Neural cell (in vitro differentiated cells): ENCODE data around the gene SLC3A2. TPM values are rescaled to one million over a fixed set of nuclear protein-coding genes. Genes with fewer than 3 reads are reported as not detected.

Experiments
- H2AFZ ChIP-seq: fragments of 200-600, 300-800 bp; sonication (generic), shearing (Covaris generic); 2 replicates; pipeline ENCODE4 v1.6.0; 2014; ENCODE audit warnings: low read depth, mild to moderate bottlenecking, antibody characterized with exemption, low read length, moderate library complexity
- H3F3A ChIP-seq: fragments of 200-600 bp; shearing (Covaris generic); 2 replicates; pipeline ENCODE4 v1.6.1; 2016; ENCODE audit warnings: mild to moderate bottlenecking, moderate library complexity, mixed read lengths, antibody characterized with exemption, low read length; ENCODE audit not compliant: insufficient read depth, poor library complexity, severe bottlenecking
- H3K27ac ChIP-seq: fragments of 200-600, 300-800 bp; sonication (generic), shearing (Covaris generic); 2 replicates; pipeline ENCODE4 v1.5.1; 2014; ENCODE audit warnings: mild to moderate bottlenecking, low read length, moderate library complexity
- H3K27me3 ChIP-seq: fragments of 300-800, 200-600 bp; sonication (generic), shearing (Covaris generic); 2 replicates; pipeline ENCODE4 v1.6.0; 2014; ENCODE audit warnings: mild to moderate bottlenecking, low read depth, low read length, moderate library complexity; ENCODE audit not compliant: insufficient read depth
- H3K36me3 ChIP-seq: fragments of 300-800, 200-600 bp; sonication (generic), shearing (Covaris generic); 2 replicates; pipeline ENCODE4 v1.5.1; 2014; ENCODE audit warnings: mild to moderate bottlenecking, antibody characterized with exemption, low read length, moderate library complexity; ENCODE audit not compliant: insufficient read depth
- H3K4me2 ChIP-seq: fragments of 300-800, 200-600 bp; sonication (generic), shearing (Covaris generic); 2 replicates; pipeline ENCODE4 v1.6.0; 2014; ENCODE audit warnings: mild to moderate bottlenecking, low read length
- H3K4me3 ChIP-seq: fragments of 300-800, 200-600 bp; sonication (generic), shearing (Covaris generic); 2 replicates; pipeline ENCODE4 v1.5.1; 2014; ENCODE audit warnings: mild to moderate bottlenecking, low read length, moderate library complexity
- H3K79me2 ChIP-seq: fragments of 200-600 bp; shearing (Covaris generic); replicated peaks from 2 replicates; pipeline ENCODE4 v1.6.0; 2014; ENCODE audit warnings: mild to moderate bottlenecking, low read length, moderate library complexity; ENCODE audit not compliant: insufficient read depth
- H3K9ac ChIP-seq: fragments of 300-800, 200-600 bp; sonication (generic), shearing (Covaris generic); 2 replicates; pipeline ENCODE4 v1.6.1; 2016; ENCODE audit warnings: mild to moderate bottlenecking, low read length, mixed read lengths
- H3K9me2 ChIP-seq: fragments of 200-600 bp; shearing (Covaris generic); 2 replicates; pipeline ENCODE4 v1.6.1; 2016; ENCODE audit warnings: mild to moderate bottlenecking, low read length, mixed read lengths; ENCODE audit not compliant: insufficient read depth
- H3K9me3 ChIP-seq: fragments of 200-600, 300-800 bp; sonication (generic), shearing (Covaris generic); 2 replicates; pipeline ENCODE4 v1.6.1; 2016; ENCODE audit warnings: mild to moderate bottlenecking, mixed run types, low read length, moderate library complexity, mixed read lengths
- H4K20me1 ChIP-seq: fragments of 200-600 bp; shearing (Covaris generic); 2 replicates; pipeline ENCODE4 v1.6.1; 2016; ENCODE audit warnings: mild to moderate bottlenecking, mixed run types; ENCODE audit not compliant: insufficient read depth
- CTCF ChIP-seq: fragments of 450-650 bp; IDR thresholded peaks from 2 replicates; pipeline ENCODE4 v1.5.1; 2014; ENCODE audit warnings: antibody characterized with exemption, mild to moderate bottlenecking, moderate library complexity; ENCODE audit not compliant: poor library complexity, severe bottlenecking
- EP300 ChIP-seq: fragments of 450-650 bp; conservative IDR thresholded peaks from 2 replicates; pipeline ENCODE4 v1.6.1; 2014; ENCODE audit warnings: antibody characterized with exemption, mild to moderate bottlenecking, moderate library complexity; ENCODE audit not compliant: poor library complexity, severe bottlenecking
- EZH2 ChIP-seq: fragments of 200-600, 300-800 bp; shearing (Covaris generic), sonication (generic); IDR thresholded peaks from 2 replicates; pipeline ENCODE4 v1.6.1; 2014; ENCODE audit warnings: antibody characterized with exemption, low read length, borderline replicate concordance, mild to moderate bottlenecking; ENCODE audit not compliant: insufficient read depth, poor library complexity, severe bottlenecking
- MXI1 ChIP-seq: fragments of 450-650 bp; conservative IDR thresholded peaks from 2 replicates; pipeline ENCODE4 v1.6.1; 2014; ENCODE audit warnings: antibody characterized with exemption, mild to moderate bottlenecking; ENCODE audit not compliant: poor library complexity, severe bottlenecking
- POLR2AphosphoS5 ChIP-seq: IDR thresholded peaks from 2 replicates; pipeline ENCODE4 v1.6.1; 2012
- RAD21 ChIP-seq: fragments of 450-650 bp; conservative IDR thresholded peaks from 2 replicates; pipeline ENCODE4 v1.6.1; 2014; ENCODE audit warnings: antibody characterized with exemption, mild to moderate bottlenecking, moderate library complexity
- REST ChIP-seq: IDR thresholded peaks from 2 replicates; pipeline ENCODE4 v1.6.1; 2012; ENCODE audit warnings: borderline replicate concordance
- SMC3 ChIP-seq: fragments of 450-650 bp; conservative IDR thresholded peaks from 2 replicates; pipeline ENCODE4 v1.6.1; 2014; ENCODE audit warnings: antibody characterized with exemption, mild to moderate bottlenecking, moderate library complexity; ENCODE audit not compliant: poor library complexity
- TAF1 ChIP-seq: IDR thresholded peaks from 2 replicates; pipeline ENCODE4 v1.6.1; 2012; ENCODE audit warnings: low read depth
- polyA plus RNA-seq: library from polyadenylated mRNA; depleted of rRNA; stranded (reverse); fragments of >200 nt; gene quantifications from 2 replicates; pipeline ENCODE4 v1.2.3, GENCODE V29; 2014

SLC3A2 gene
- polyA plus RNA-seq, 1 donor from 2014 or later, result 176 TPM

DNA sequence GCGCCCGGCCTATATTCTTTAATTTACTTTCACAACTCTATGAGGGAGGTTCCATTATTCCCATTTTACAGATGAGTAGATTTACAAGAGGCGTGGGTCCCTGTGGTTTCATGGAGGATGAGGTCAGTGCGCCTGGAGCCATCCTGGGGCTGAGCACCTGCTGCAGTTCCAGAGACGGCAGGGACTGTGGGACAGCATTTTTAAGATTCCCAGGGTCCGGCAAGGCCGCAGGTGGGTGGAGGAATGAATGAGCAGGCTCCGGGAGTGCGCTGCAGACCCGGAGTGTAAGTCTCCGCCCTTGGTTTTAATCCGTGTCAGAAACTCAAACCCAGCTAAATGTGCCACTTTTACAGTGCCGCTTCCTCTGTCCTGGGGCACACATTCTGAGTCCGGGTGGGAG, 44.6 kb downstream of the SLC3A2 start:
- H3K4me3 ChIP-seq, result peak overlapping the region; percentile 55
- peaks cover 65% of the 10 kb centered on the region for H3K27me3 ChIP-seq
- no peak overlapping the region for H3K4me2 ChIP-seq

More for the DNA sequence above, 44.6 kb downstream of the SLC3A2 start:
- no peak overlapping the region for H3K27ac ChIP-seq
- H4K20me1 ChIP-seq, result no peaks in the 10 kb centered on the region
- H3K9me2 ChIP-seq, result no peaks in the 10 kb centered on the region
- H3F3A ChIP-seq, result no peaks in the 10 kb centered on the region
- H2AFZ ChIP-seq, result no peak overlapping the region
- no peaks in the 10 kb centered on the region for H3K79me2 ChIP-seq
- no peaks in the 10 kb centered on the region for H3K36me3 ChIP-seq
- TF ChIP-seq EZH2, result no peak
- no peak for TF ChIP-seq REST
- no peak for TF ChIP-seq SMC3
- no peak for TF ChIP-seq POLR2AphosphoS5
- TF ChIP-seq TAF1, result no peak
- no peak for TF ChIP-seq CTCF
- no peak for TF ChIP-seq RAD21
- no peak for TF ChIP-seq MXI1
- no peak for TF ChIP-seq EP300
- no peak overlapping the region for H3K9ac ChIP-seq
- no peaks in the 10 kb centered on the region for H3K9me3 ChIP-seq
